Measurements from ENCODE around the gene NOS1. TPM values are rescaled to one million over a fixed set of nuclear protein-coding genes. Genes with fewer than 3 reads are reported as not detected.

Gene NOS1
- total and polyA plus RNA-seq, 2 experiments from 2014 or later, result 0.63 to 3.0 TPM

DNA sequence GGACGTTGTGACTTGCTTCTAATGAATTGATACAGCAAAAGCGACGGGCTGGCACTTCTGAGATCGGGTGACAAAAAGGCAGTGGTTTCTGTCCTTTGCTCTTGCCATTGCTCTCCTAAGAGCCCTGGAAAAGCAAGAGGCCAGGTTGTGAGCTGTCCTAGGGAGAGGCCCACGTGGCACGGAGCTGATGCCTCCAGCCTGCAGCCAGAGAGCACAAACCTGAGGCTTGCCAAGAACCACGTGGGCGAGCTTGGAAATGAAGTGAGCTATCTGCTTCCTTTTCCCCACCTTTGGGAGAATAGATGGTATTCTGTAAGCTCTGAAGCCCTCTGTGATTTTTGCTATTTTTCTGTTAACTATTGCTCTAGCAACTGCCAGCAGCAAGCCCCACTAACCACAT lies 26.4 kb upstream of the NOS1 start (continued):
- TF ChIP-seq, protein P1, sequence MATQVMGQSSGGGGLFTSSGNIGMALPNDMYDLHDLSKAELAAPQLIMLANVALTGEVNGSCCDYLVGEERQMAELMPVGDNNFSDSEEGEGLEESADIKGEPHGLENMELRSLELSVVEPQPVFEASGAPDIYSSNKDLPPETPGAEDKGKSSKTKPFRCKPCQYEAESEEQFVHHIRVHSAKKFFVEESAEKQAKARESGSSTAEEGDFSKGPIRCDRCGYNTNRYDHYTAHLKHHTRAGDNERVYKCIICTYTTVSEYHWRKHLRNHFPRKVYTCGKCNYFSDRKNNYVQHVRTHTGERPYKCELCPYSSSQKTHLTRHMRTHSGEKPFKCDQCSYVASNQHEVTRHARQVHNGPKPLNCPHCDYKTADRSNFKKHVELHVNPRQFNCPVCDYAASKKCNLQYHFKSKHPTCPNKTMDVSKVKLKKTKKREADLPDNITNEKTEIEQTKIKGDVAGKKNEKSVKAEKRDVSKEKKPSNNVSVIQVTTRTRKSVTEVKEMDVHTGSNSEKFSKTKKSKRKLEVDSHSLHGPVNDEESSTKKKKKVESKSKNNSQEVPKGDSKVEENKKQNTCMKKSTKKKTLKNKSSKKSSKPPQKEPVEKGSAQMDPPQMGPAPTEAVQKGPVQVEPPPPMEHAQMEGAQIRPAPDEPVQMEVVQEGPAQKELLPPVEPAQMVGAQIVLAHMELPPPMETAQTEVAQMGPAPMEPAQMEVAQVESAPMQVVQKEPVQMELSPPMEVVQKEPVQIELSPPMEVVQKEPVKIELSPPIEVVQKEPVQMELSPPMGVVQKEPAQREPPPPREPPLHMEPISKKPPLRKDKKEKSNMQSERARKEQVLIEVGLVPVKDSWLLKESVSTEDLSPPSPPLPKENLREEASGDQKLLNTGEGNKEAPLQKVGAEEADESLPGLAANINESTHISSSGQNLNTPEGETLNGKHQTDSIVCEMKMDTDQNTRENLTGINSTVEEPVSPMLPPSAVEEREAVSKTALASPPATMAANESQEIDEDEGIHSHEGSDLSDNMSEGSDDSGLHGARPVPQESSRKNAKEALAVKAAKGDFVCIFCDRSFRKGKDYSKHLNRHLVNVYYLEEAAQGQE (IDR thresholded peaks at IDR 0.05; ENCODE audit: unreplicated experiment), result no peak

DNA sequence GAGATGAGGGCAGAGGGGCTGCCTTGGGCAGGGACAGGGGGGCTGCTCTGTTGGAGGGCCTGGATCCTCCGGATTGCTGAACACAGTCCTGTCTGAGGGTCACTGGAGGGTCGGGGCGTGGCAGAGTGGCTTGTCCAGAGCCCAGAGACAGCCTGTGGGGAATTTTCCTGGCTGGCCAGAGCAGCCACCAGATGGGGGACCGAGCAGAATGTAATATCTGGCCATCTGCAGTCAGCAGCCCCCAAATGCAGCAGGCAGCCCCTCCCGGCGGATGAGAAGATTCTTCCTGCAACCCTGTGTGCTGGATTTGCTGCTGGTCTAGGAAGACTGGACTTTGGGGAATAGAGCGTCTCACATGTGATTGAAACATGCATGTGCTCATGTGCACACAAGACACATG lies 23.3 kb upstream of the NOS1 start:
- Histone ChIP-seq H3K9me2 (ENCODE audit: insufficient read depth) (no peaks in the 10 kb centered on the region; the same call in 1 of the 2 replicates), H3K79me2 (replicated peaks; ENCODE audit: insufficient read depth) (no peaks in the 10 kb centered on the region), H2AFZ (no peak overlapping the region), H3K4me2 (no peak overlapping the region), H3K27ac (ENCODE audit: low read depth) (no peak overlapping the region), H4K20me1 (replicated peaks; ENCODE audit: insufficient read depth) (no peaks in the 10 kb centered on the region), H3K4me3 (no peak overlapping the region), H3K27me3 (ENCODE audit: insufficient read depth) (no peaks in the 10 kb centered on the region), H3K4me1 (ENCODE audit: insufficient read depth) (no peaks in the 10 kb centered on the region), H3F3A (replicated peaks; ENCODE audit: low read depth) (no peaks in the 10 kb centered on the region), H3K36me3 (ENCODE audit: insufficient read depth) (no peaks in the 10 kb centered on the region)
- no peaks in the 10 kb centered on the region; the same call in 2 of the 3 replicates for H3K9me3 Mint-ChIP-seq
- ATAC-seq (no peak), DNase-seq (ENCODE audit: low spot score) (no peak)
- TF ChIP-seq, protein P1 (IDR thresholded peaks at IDR 0.05; ENCODE audit: unreplicated experiment), result no peak
- TF ChIP-seq EZH2phosphoT487 (IDR thresholded peaks at IDR 0.05; ENCODE audit: unreplicated experiment) (no peak), NANOG (IDR thresholded peaks at IDR 0.05; ENCODE audit: borderline replicate concordance) (no peak), ZNF331 (CRISPR knock-in tag; IDR thresholded peaks at IDR 0.05; ENCODE audit: low read depth) (no peak), EZH2 (IDR thresholded peaks at IDR 0.05; ENCODE audit: low read depth, unreplicated experiment) (no peak), JUNB (IDR thresholded peaks at IDR 0.05; ENCODE audit: unreplicated experiment) (no peak), STAT1 (IDR thresholded peaks at IDR 0.05; ENCODE audit: unreplicated experiment) (no peak)
- TF ChIP-seq, protein P2, sequence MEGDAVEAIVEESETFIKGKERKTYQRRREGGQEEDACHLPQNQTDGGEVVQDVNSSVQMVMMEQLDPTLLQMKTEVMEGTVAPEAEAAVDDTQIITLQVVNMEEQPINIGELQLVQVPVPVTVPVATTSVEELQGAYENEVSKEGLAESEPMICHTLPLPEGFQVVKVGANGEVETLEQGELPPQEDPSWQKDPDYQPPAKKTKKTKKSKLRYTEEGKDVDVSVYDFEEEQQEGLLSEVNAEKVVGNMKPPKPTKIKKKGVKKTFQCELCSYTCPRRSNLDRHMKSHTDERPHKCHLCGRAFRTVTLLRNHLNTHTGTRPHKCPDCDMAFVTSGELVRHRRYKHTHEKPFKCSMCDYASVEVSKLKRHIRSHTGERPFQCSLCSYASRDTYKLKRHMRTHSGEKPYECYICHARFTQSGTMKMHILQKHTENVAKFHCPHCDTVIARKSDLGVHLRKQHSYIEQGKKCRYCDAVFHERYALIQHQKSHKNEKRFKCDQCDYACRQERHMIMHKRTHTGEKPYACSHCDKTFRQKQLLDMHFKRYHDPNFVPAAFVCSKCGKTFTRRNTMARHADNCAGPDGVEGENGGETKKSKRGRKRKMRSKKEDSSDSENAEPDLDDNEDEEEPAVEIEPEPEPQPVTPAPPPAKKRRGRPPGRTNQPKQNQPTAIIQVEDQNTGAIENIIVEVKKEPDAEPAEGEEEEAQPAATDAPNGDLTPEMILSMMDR (conservative IDR thresholded peaks at IDR 0.05; ENCODE audit: low read depth in 2 of 2), result no peak
- H3K4me1 Mint-ChIP-seq, result no peaks in the 10 kb centered on the region
- H3K27me3 Mint-ChIP-seq (ENCODE audit: insufficient read depth, low read depth, poor library complexity), result peaks cover 1% of the 10 kb centered on the region
- H3K4me3 Mint-ChIP-seq, result no peak overlapping the region
- H3K27ac Mint-ChIP-seq, result no peak overlapping the region
- no peaks in the 10 kb centered on the region for H3K36me3 Mint-ChIP-seq (ENCODE audit: low read depth)
